Erythroblast (primary cell): ENCODE measurements around the gene IL12RB1.

ENCODE experiments used
- GATA1 ChIP-seq: IDR thresholded peaks from 2 replicates; pipeline ENCODE4 v1.6.1; 2011; ENCODE audit warnings: low read depth, mild to moderate bottlenecking, control low read depth, low read length, moderate library complexity
- POLR2A ChIP-seq: IDR thresholded peaks from 2 replicates; pipeline ENCODE4 v1.6.1; 2011; ENCODE audit warnings: mild to moderate bottlenecking, low read length

DNA sequence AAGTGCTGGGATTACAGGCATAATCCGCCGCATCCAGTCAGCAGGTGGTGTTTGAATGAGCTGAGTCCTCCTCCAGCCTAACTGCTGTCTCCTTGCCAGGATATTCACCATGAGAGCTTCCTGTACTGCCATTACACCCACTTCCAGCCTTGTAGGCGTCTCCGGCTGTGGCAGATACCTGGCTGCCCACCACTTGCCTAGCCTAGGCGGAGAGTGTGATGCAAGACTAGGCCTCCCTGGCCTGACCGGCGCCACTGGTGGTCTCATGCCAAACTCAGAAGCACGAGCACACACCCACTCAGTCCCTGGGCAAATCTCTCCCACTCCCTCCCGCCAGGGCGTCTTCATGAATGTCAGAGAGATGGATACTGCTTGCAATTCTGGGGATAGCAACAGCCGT is 16.6 kb downstream of the IL12RB1 start:
- TF ChIP-seq POLR2A = no peak
- no peak for TF ChIP-seq GATA1
